GM12875 (cell line): ENCODE data around the gene IQSEC1.

Source experiments
- H3K4me3 ChIP-seq: one replicate; pipeline ENCODE4 v1.5.1; 2011; ENCODE audit warnings: low read depth, low read length, control low read depth
- CTCF ChIP-seq: IDR thresholded peaks from 2 replicates; pipeline ENCODE4 v1.5.1; 2011; ENCODE audit warnings: low read depth, mild to moderate bottlenecking, control low read depth, inconsistent platforms, low read length, moderate library complexity, borderline replicate concordance; ENCODE audit not compliant: insufficient read depth

IQSEC1 gene

DNA sequence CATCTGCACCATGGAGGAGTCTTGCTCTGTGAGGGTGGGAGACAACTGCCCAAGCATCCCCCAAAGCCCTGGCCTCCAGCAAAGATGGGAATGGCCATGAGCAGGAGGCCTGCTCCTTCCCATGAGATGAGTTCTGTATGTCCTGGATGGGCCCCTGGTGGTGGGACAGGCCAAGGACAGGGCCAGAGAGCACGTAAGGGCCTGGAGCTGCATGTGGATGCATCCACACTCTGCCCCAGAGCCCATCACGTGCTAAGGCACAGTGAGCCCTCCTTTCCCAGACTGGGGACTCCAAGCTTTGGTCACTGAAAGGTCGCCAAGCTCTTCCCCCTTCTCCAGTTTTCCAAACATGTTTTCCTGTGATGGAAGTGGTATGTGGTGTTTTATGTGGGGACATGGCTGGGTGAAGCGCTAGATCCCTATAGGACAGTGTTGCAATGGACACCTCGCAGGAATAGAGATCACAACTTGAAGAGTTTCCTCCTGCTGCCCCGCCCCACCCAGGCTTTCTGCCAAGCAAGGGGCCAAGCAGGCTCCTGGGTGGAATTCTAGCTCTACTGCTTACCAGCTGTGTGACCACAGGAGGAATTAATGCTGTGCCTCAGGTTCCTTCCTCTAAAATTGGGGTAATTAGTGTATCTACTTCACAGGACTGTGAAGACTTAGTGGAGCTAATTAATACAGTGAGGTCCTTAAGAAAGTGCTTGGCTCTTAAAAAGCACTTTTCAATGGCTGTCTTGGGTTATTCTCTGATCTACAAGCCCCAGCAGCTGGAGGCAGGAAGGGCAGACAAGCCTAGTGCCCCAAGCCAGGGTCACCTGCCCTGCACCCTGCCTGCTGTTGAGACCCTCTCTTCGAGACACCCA lies 125.5 kb downstream of the IQSEC1 start:
- H3K4me3 ChIP-seq: no peak overlapping the region
- TF ChIP-seq CTCF: no peak

- no peak overlapping the region for H3K4me3 ChIP-seq
- no peak for TF ChIP-seq CTCF
Observed at GRCh38 chr3:12946649-12947316, 126.4 kb downstream of the IQSEC1 start.

DNA sequence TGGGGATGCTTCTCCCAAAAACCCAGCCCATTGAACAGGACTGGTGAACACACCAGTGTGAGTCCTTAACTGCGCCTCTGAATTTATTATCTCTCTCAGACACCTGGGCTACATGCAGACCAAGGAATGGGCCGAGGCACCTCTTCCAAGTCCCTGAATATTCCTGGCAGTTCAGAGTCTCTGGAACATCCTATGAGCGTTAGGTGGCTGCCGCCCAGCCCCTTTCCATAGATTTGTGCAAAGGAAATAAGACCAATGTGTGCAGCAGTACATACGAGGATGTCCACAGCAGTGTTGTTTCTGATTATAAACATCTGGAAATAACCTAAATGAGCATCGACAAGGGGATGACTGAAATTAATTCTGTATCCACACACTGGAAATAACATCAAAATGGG lies 127.0 kb downstream of the IQSEC1 start:
- TF ChIP-seq CTCF: no peak
- no peak overlapping the region for H3K4me3 ChIP-seq

- no peak for TF ChIP-seq CTCF
Observed at GRCh38 chr3:12944849-12945248, 128.4 kb downstream of the IQSEC1 start.

GRCh38 chr3:12944413-12944812 lies 128.8 kb downstream of the IQSEC1 start:
- H3K4me3 ChIP-seq: no peak overlapping the region
- no peak for TF ChIP-seq CTCF

More at GRCh38 chr3:12944849-12945248, 128.4 kb downstream of the IQSEC1 start:
- no peak overlapping the region for H3K4me3 ChIP-seq

- 0 out of 2 replicates have a peak, but pooled peaks have one; percentile 4 for TF ChIP-seq CTCF
- H3K4me3 ChIP-seq: no peak overlapping the region
Observed at GRCh38 chr3:12943124-12944021, 129.9 kb downstream of the IQSEC1 start.
